Measurements from ENCODE around the gene CPED1. TPM values are rescaled to one million over a fixed set of nuclear protein-coding genes. Genes with fewer than 3 reads are reported as not detected.

Gene CPED1
- 0.05 TPM in 1 of 5 replicates, not detected in the others for total RNA-seq (2022; extraction: Qiagen RNA extraction)

DNA sequence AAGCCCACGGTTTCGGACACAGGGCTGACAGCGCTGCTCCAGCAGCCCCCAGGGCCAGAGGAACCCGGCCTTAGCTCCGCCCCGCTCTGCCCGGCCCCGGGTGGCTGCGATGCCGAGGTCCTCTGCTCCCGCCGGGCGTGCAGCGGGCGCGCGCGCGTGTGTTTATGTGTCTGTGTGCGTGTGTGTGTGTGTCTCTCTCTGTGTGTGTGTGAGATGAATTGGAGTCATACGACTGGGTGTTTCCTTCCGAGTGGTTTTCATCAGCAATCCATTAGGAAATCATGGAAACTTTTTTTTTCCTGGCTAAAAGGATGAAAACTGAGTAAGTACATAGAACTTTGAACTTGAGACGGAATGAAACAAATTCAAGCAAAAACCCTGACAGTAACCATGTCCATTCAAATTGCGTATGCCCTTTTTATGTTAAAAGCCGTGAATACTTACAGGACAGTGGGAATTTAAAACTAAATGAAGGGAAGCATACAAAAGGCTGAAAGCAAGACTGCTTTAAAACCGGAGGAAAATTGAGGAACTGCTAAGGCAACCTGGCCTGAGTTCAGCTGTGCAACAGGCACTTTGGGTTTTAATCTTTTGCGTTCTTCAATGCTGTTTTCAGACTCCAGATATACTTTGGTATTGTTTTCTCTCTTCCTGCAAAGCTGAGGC lies at the start of gene CPED1:
Gene CPED1, plus strand, starts transcription at position 121 of the 666 bp plus-strand sequence. CDS start 911 bp downstream, outside the sequence.

DNA sequence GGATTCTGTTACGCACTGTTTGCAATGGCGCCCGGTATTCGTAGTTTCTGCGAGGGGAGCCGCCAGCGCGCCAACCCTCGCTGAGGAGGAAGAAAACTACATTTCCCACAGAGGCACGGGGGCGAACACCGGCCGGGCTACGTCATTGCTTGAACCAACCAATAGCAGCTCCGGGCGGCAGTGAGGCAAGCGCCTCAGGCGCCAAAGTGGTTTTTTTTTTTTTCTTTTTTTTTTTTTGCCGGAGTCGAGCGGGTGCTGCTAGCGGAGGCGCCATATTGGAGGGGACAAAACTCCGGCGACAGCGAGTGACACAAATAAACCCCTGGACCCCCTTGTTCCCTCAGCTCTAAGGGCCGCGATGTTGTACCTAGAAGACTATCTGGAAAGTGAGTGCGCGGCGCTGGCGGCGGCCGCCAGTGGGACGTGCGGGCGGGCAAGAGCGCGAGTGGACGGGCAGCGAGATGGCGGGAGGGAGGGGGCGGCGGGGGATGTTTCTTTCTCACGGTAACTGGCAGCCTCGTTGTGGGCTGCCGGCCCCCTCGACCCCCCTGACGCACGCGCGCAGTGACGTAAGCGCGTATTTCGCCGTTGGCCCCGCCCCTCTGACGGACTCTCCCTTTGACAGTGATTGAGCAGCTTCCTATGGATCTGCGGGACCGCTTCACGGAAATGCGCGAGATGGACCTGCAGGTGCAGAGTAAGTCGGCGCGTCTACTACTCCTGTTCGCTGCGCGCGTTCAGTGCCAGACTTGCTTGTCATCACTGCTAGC lies 37.8 kb upstream of the CPED1 start, which contains the start of gene ING3:
Gene ING3, plus strand, starts transcription at position 239 of the 770 bp plus-strand sequence. Its CDS starts 120 bp downstream, at position 359.

DNA sequence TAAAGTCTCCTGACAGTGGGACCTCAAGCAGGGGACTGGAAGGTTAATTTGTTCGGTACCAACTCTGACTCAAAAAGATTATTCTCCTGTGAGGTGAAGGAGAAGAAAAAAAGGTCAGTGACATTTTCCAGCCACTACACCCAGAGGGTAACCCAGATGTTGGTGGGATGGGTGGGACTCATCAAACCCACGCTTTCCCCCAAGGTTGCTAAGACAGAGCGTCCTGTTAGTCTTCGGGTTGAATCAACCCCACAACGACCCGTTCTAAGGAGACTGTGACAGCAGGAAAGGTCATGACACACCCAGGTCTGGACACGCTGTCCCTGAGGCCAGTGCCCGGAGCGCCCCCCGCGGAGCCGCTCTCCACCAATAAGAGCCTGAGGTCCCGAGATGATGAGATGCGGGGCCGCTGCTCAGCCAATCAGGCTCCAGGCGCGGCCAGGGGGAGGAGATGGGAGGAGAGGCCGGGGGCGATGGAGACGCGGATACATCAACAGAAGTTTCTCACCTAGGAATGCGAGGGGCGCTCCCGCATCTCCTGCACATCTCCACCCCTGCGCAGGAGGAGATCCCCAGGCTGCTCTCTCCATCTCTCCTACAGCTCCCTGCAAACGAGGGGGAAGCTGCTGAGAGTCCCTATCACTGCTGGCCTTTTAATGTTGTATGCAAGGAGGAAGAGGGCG lies 340.1 kb downstream of the CPED1 start, which contains the start of gene WNT16:
Gene WNT16, plus strand, starts transcription at position 493 of the 683 bp plus-strand sequence. CDS start 293 bp downstream, outside the sequence.

Other genes with a start within 250 kb of the CPED1 start
- 0.46 to 0.59 TPM (median 0.49 TPM) in 5 replicates for gene TSPAN12, start 130.6 kb upstream of the CPED1 start, total RNA-seq (2022; extraction: Qiagen RNA extraction)
- gene ING3, start 37.9 kb upstream of the CPED1 start, total RNA-seq (2022; extraction: Qiagen RNA extraction): 4.9 to 5.8 TPM (median 5.1 TPM) in 5 replicates